ENCODE data around the gene COL23A1.
"Not testable (repeated sequence)": the region's sequence is repeated elsewhere in the genome, so short reads cannot be mapped to it uniquely, and the experiment has no call there.

Gene COL23A1

DNA sequence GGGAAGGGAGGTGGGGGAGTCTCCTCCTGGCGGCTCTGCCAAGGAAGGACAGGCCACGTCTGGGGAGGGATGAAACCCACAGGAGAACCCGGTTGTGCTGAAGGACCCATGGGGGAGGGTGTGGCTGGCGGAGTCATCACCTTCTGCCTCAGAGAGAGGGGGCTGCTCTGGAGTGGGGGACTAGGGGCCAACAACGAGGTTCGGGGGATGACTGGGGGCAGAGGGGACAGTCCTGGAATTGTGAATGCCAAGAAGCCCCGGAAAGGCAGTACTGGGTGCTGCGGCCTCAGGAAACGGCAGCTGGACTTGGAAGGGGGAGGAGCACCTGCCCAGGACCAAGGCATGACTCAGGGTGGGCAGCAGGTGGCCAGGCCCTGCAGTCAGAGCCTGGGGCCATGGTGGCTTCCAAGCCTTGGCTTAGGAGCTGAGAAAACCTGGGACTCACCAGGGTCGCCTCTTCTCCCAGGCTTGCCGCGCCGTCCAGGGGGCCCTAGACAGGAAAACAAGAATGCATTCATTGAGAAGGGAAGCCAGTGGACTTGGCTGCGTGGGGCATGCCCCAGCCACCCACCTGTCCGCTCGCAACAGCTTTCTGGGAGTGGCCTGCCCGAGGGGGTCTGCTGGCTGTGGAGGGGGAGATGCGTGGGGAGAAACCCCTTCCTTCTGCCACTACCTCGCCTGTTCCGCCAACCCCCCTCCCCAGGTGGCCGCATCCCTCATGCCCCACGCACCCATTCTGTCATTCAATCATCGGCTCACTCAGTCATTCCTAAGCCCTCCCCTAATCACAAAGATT, 283.6 kb downstream of the COL23A1 start:
- H3K27ac ChIP-seq (ENCODE audit: low read depth, low read length), result no peak overlapping the region
- H3K27me3 ChIP-seq (ENCODE audit: control insufficient read depth in 1 of 2, insufficient read depth in 2 of 2, low read length in 2 of 2), result no peaks in the 10 kb centered on the region
- H3K9ac ChIP-seq (ENCODE audit: low read length), result no peak overlapping the region
- no peaks in the 10 kb centered on the region for H3K36me3 ChIP-seq (ENCODE audit: insufficient read depth, low read length)
- no peak overlapping the region for H3K4me3 ChIP-seq (ENCODE audit: low read depth in 1 of 2, low read length in 2 of 2)
- H3K4me1 ChIP-seq (ENCODE audit: insufficient read depth, low read length), result no peaks in the 10 kb centered on the region
- no peaks in the 10 kb centered on the region for H3K9me3 ChIP-seq (ENCODE audit: low read length)

DNA sequence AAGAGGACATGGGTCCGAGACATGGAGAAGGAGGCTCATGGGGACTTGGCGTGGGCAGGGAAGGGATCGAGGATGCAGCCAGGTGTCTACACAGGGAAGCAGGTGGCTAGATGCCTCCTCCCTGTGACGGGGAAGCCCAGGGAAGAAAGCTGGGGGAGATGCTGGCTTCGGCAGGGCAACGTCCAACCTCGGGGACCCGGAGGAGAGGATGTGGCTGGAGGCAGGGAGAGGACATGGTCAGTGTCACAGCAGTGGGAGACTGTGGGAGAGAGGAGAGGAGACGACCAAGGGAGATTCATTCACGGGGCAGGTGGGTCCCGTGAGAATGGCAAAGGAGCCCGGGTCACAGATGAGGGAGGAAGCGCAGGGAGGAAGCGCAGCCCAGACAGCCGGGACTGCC, 284.4 kb downstream of the COL23A1 start:
- Histone ChIP-seq H3K9me3 (ENCODE audit: low read length) (no peaks in the 10 kb centered on the region), H3K36me3 (ENCODE audit: insufficient read depth, low read length) (no peaks in the 10 kb centered on the region), H3K27me3 (ENCODE audit: control insufficient read depth in 1 of 2, insufficient read depth in 2 of 2, low read length in 2 of 2) (no peaks in the 10 kb centered on the region), H3K9ac (ENCODE audit: low read length) (no peak overlapping the region), H3K27ac (ENCODE audit: low read depth, low read length) (no peak overlapping the region), H3K4me3 (ENCODE audit: low read depth in 1 of 2, low read length in 2 of 2) (no peak overlapping the region), H3K4me1 (ENCODE audit: insufficient read depth, low read length) (no peaks in the 10 kb centered on the region)

DNA sequence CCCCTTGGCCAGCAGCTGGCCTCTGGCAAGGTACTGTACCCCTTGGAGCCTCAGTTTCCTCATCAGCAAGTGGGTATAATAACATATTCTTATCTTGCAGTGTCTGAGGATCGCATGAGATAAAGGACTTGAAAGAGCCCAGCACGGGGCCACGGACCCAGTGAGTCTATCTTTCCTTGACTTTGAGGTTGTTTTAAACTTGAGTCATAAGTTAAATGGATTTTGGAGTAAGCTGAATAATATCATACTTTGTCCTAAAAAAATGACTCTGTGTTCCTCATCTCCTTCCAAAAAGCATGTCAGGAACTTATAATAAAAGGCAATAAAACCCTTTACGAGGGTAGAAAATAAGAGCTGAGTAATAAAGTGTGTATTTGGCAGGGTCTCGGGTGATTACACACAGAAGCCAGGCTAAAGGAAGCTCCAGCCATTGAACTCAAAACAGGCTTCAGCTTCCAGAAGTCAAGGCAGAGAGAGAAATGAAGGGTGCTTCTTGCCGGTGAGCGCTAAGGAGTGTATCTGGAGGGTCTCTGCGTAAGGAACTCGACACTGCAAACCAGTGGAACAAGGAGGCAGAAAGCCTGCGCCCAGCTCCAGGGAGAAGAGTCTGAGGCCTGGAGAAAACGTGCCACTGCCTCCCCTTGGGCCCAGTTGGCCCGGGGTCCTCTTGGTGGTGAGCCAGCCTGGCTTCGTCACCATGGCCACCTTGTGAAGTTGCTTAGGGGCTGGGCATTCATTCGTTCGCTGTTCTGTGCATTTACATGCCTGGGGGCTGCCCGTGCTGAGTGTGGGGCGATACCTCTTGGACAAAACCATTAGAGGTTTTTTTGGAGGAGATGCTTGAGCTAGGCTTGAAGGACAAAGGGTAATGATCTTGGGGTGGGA, 285.2 kb downstream of the COL23A1 start:
- H3K4me1 ChIP-seq (ENCODE audit: insufficient read depth, low read length), result no peaks in the 10 kb centered on the region
- H3K36me3 ChIP-seq (ENCODE audit: insufficient read depth, low read length), result no peaks in the 10 kb centered on the region
- H3K27ac ChIP-seq (ENCODE audit: low read depth, low read length), result no peak overlapping the region
- no peak overlapping the region for H3K4me3 ChIP-seq (ENCODE audit: low read depth in 1 of 2, low read length in 2 of 2)
- H3K9me3 ChIP-seq (ENCODE audit: low read length), result no peaks in the 10 kb centered on the region
- H3K27me3 ChIP-seq (ENCODE audit: control insufficient read depth in 1 of 2, insufficient read depth in 2 of 2, low read length in 2 of 2), result no peaks in the 10 kb centered on the region
- H3K9ac ChIP-seq (ENCODE audit: low read length), result no peak overlapping the region

DNA sequence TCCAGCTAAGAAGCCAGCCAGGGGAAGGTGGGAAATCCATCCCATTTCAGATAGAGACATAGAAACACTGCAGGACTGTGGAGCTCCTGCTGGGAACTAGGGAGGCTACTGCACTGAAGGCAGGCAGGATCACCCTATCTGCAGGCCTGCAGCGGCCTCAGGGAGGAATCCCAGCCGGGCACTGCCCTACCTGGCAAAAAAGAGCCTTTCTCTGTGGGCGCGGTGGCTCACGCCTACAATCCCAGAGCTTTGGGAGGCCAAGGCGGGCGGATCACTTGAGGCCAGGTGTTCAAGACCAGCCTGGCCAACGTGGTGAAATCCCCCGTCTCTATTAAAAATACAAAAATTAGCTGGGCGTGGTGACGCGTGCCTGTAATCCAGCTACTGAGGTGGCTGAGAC, 286.2 kb downstream of the COL23A1 start:
- Histone ChIP-seq H3K9me3 (ENCODE audit: low read length) (no peaks in the 10 kb centered on the region), H3K36me3 (ENCODE audit: insufficient read depth, low read length) (no peaks in the 10 kb centered on the region), H3K9ac (ENCODE audit: low read length) (no peak overlapping the region), H3K27me3 (ENCODE audit: control insufficient read depth in 1 of 2, insufficient read depth in 2 of 2, low read length in 2 of 2) (no peaks in the 10 kb centered on the region), H3K4me1 (ENCODE audit: insufficient read depth, low read length) (no peaks in the 10 kb centered on the region), H3K27ac (ENCODE audit: low read depth, low read length) (no peak overlapping the region), H3K4me3 (ENCODE audit: low read depth in 1 of 2, low read length in 2 of 2) (no peak overlapping the region)

DNA sequence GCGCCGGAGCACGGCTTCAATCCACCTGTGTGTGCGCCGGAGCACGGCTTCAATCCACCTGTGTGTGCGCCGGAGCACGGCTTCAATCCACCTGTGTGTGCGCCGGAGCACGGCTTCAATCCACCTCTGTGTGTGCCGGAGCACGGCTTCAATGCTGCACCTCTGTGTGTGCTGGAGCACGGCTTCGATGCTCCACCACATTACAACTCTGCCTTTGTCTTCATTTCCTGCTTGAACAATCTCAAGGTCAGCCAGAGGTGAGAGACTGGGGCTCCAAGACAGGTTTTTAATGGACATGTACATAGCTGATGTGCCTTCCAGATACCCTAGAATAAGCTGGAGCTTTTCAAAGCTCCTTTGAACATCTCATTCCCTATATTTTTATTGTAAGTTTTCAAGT, 287.9 kb downstream of the COL23A1 start:
- H3K27ac ChIP-seq (ENCODE audit: low read depth, low read length), result not testable (repeated sequence)

DNA sequence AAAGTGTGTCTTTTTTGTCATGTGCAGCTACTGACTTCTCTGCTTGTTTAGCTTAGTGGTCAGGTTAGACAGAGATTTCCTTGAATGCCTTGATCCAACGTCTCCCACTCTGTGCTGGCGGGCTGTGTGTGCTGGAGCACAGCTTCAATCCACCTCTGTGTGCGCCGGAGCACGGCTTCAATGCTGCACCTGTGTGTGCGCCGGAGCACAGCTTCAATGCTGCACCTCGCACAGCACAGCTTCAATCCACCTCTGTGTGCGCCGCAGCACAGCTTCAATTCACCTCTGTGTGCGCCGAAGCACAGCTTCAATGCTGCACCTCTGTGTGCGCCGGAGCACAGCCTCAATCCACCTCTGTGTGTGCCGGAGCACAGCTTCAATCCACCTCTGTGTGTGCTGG, 288.6 kb downstream of the COL23A1 start:
- H3K9me3 ChIP-seq (ENCODE audit: low read length), result no peaks in the 10 kb centered on the region
- no peaks in the 10 kb centered on the region for H3K27me3 ChIP-seq (ENCODE audit: control insufficient read depth in 1 of 2, insufficient read depth in 2 of 2, low read length in 2 of 2)
- H3K4me3 ChIP-seq (ENCODE audit: low read depth in 1 of 2, low read length in 2 of 2), result no peak overlapping the region
- no peaks in the 10 kb centered on the region for H3K4me1 ChIP-seq (ENCODE audit: insufficient read depth, low read length)
- H3K36me3 ChIP-seq (ENCODE audit: insufficient read depth, low read length), result no peaks in the 10 kb centered on the region
- H3K27ac ChIP-seq (ENCODE audit: low read depth, low read length), result no peak overlapping the region
- H3K9ac ChIP-seq (ENCODE audit: low read length), result no peak overlapping the region

More for the DNA sequence above, 287.9 kb downstream of the COL23A1 start:
- not testable (repeated sequence) for H3K36me3 ChIP-seq (ENCODE audit: insufficient read depth, low read length); H3K27me3 ChIP-seq (ENCODE audit: control insufficient read depth in 1 of 2, insufficient read depth in 2 of 2, low read length in 2 of 2); H3K4me1 ChIP-seq (ENCODE audit: insufficient read depth, low read length); H3K4me3 ChIP-seq (ENCODE audit: low read depth in 1 of 2, low read length in 2 of 2); H3K9ac ChIP-seq (ENCODE audit: low read length); H3K9me3 ChIP-seq (ENCODE audit: low read length)

DNA sequence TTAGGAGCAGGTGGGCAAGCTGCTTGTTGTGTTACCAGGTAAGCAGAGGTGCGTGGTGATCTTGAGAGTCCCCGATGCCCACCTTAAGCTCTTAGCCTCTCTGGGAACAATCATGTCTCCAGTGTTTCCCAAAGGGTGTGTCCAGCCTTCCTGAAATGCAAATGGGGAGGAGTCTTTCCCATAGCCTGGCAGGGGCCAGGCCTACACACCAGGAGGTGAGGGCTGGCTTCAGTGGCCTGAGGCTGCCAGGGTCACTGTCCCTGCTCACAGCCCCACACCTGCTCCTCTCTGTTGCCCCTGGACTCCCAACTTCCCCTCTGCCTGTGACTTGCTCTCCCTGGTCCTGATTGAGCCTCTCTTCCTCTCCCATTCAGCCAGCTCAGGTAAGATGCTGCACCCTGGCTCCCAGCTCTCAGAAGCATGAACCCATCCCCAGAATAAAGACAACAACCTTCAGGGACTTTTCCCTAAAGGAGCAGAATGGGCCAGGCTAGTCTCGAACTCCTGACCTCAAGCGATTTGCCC, 291.8 kb downstream of the COL23A1 start:
- Histone ChIP-seq H3K9me3 (ENCODE audit: low read length) (no peaks in the 10 kb centered on the region), H3K36me3 (ENCODE audit: insufficient read depth, low read length) (no peaks in the 10 kb centered on the region)

DNA sequence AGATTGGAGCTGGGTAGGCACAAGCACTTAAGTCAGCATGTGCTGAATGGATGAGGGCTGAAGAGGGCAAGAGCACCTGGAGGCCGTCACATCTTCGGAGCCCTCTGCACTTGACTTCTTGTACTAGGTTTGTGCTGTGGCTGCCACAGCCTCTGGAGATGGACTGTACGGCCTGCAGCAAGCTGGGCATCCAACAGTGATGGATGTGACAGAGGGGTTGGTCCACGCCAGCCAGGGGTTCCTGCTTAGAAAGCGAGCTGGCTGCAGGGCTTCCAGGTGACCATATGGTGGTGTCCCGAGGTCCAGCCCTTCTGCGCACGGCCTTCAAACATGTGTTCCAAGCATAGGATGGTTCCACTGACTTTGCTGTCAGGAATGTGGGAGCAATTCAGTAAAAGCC, 292.4 kb downstream of the COL23A1 start:
- no peaks in the 10 kb centered on the region for H3K27me3 ChIP-seq (ENCODE audit: control insufficient read depth in 1 of 2, insufficient read depth in 2 of 2, low read length in 2 of 2)

More for the DNA sequence above, 291.8 kb downstream of the COL23A1 start:
- Histone ChIP-seq H3K4me3 (ENCODE audit: low read depth in 1 of 2, low read length in 2 of 2) (no peak overlapping the region), H3K9ac (ENCODE audit: low read length) (no peak overlapping the region), H3K4me1 (ENCODE audit: insufficient read depth, low read length) (no peaks in the 10 kb centered on the region), H3K27me3 (ENCODE audit: control insufficient read depth in 1 of 2, insufficient read depth in 2 of 2, low read length in 2 of 2) (no peaks in the 10 kb centered on the region), H3K27ac (ENCODE audit: low read depth, low read length) (no peak overlapping the region)

DNA sequence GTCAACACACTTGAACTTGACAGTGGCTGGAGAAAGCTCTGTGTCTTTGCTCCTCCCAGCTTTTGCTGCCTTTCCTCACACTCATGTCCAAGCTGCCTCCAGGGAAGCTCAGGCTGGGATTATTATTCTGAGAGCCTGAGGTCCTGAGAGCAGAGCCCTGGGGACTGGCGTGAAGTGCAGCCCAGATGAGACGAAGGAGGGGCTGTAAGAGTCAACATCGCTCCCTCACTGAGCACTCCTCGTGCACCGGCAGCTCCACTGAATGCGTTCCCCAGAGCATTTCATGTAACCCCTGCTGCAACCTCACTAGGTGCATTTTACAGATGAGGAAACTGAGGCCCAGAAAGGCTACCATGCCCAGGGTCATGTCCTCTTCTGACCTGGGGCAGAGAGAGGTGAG, 294.1 kb downstream of the COL23A1 start:
- peaks cover 0 to 6% of the 10 kb centered on the region in 2 donors for H3K27me3 ChIP-seq (ENCODE audit: control insufficient read depth in 1 of 2, insufficient read depth in 2 of 2, low read length in 2 of 2)
- no peaks in the 10 kb centered on the region for H3K36me3 ChIP-seq (ENCODE audit: insufficient read depth, low read length)
- H3K27ac ChIP-seq (ENCODE audit: low read depth, low read length), result no peak overlapping the region
- H3K4me3 ChIP-seq (ENCODE audit: low read depth in 1 of 2, low read length in 2 of 2), result no peak overlapping the region
- H3K9me3 ChIP-seq (ENCODE audit: low read length), result no peaks in the 10 kb centered on the region
- no peak overlapping the region for H3K9ac ChIP-seq (ENCODE audit: low read length)
- H3K4me1 ChIP-seq (ENCODE audit: insufficient read depth, low read length), result no peaks in the 10 kb centered on the region

More for the DNA sequence above, 292.4 kb downstream of the COL23A1 start:
- Histone ChIP-seq H3K36me3 (ENCODE audit: insufficient read depth, low read length) (no peaks in the 10 kb centered on the region), H3K9me3 (ENCODE audit: low read length) (no peaks in the 10 kb centered on the region), H3K9ac (ENCODE audit: low read length) (no peak overlapping the region), H3K4me1 (ENCODE audit: insufficient read depth, low read length) (no peaks in the 10 kb centered on the region), H3K27ac (ENCODE audit: low read depth, low read length) (no peak overlapping the region), H3K4me3 (ENCODE audit: low read depth in 1 of 2, low read length in 2 of 2) (no peak overlapping the region)

DNA sequence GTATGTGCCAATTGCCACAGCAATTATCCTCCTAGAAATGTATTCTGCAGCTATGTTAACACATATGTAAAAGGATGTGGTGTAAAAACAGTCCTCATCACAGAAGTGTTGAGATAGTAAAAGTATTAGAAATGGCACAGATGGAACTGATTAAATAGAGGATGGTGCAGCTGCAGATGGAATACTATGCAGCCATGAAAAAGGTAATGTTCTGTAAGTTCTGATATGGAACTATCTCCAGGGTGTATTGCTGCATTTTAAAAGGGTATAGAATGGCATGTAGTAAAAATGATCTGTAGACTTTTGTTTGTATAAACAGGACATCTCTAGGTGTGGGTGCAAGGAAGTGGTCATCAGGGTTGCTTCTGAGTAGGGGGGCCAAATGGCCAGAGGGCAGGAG, 294.6 kb downstream of the COL23A1 start:
- H3K27ac ChIP-seq (ENCODE audit: low read depth, low read length), result no peak overlapping the region
- no peaks in the 10 kb centered on the region for H3K9me3 ChIP-seq (ENCODE audit: low read length)
- H3K4me3 ChIP-seq (ENCODE audit: low read depth in 1 of 2, low read length in 2 of 2), result no peak overlapping the region
- no peak overlapping the region for H3K9ac ChIP-seq (ENCODE audit: low read length)
- H3K4me1 ChIP-seq (ENCODE audit: insufficient read depth, low read length), result no peaks in the 10 kb centered on the region
- H3K36me3 ChIP-seq (ENCODE audit: insufficient read depth, low read length), result no peaks in the 10 kb centered on the region
- H3K27me3 ChIP-seq (ENCODE audit: control insufficient read depth in 1 of 2, insufficient read depth in 2 of 2, low read length in 2 of 2), result peaks cover 0 to 6% of the 10 kb centered on the region in 2 donors

DNA sequence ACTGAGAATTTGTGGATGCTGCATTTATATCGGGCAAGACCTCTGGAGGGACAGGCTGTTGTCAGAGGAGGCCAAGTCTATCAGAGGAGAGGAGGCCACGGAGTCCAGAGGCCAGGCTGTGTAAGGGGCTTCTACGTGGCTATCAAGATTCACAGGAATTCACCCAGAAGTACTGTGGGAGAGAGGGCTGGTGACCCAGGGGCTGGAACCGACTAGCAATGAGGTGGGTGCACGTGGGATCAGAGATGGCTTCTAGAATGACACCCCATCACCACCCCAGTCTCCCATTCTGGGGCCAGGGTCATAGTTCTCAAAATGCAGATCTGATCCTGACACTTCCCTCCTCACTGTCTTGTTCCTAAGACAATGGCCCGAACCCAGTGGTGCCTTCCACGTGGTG, 296.4 kb downstream of the COL23A1 start:
- Histone ChIP-seq H3K36me3 (ENCODE audit: insufficient read depth, low read length) (no peaks in the 10 kb centered on the region), H3K27me3 (ENCODE audit: control insufficient read depth in 1 of 2, insufficient read depth in 2 of 2, low read length in 2 of 2) (peaks cover 0 to 6% of the 10 kb centered on the region in 2 donors), H3K9ac (ENCODE audit: low read length) (no peak overlapping the region), H3K4me3 (ENCODE audit: low read depth in 1 of 2, low read length in 2 of 2) (no peak overlapping the region), H3K27ac (ENCODE audit: low read depth, low read length) (no peak overlapping the region), H3K9me3 (ENCODE audit: low read length) (no peaks in the 10 kb centered on the region), H3K4me1 (ENCODE audit: insufficient read depth, low read length) (no peaks in the 10 kb centered on the region)

Data from muscle layer of colon (tissue), 2 donors.